H1 (cell line): Measurements from ENCODE around the gene C12orf43. TPM values are rescaled to one million over a fixed set of nuclear protein-coding genes. Genes with fewer than 3 reads are reported as not detected.

ENCODE experiments used
- CTCF ChIA-PET: fragments of 300-600 bp; sonication (Branson Sonifier 250); formaldehyde crosslinking; loops from one replicate; lab custom pipeline; 2021; ENCODE audit not compliant: partially characterized antibody; lab: Charles Lee
- POLR2A ChIA-PET: fragments of 300-600 bp; sonication (Branson Sonifier 250); formaldehyde crosslinking; loops from one replicate; lab custom pipeline; 2021; ENCODE audit warnings: inconsistent platforms; ENCODE audit not compliant: partially characterized antibody; lab: Charles Lee
- DNase-seq, 2 experiments: peaks; one replicate each; pipeline versions ENCODE4 v3.0.0 to v3.0.0-alpha.2; 2010 to 2022; ENCODE audit warnings: low spot score in 2 of 2, low read depth in 1 of 2, mixed read lengths in 1 of 2
- FAIRE-seq: peaks from 2 replicates; lab custom pipeline; 2011; peaks lifted over from hg19 to GRCh38; lab: Jason Lieb, UNC
- H2AFZ ChIP-seq: 2 replicates; pipeline ENCODE4 v1.8.1; 2012; ENCODE audit warnings: low read length, inconsistent platforms
- H2AK5ac ChIP-seq: 2 replicates; pipeline ENCODE4 v1.6.1; 2013; ENCODE audit warnings: low read depth, low read length
- H2BK120ac ChIP-seq: replicated peaks from 2 replicates; pipeline ENCODE3; 2013; ENCODE audit warnings: low read depth, low read length, inconsistent platforms
- H2BK12ac ChIP-seq: 2 replicates; pipeline ENCODE4 v1.6.1; 2013; ENCODE audit warnings: low read depth, low read length
- H2BK15ac ChIP-seq: 2 replicates; pipeline ENCODE4 v1.6.1; 2013; ENCODE audit warnings: low read length
- H2BK20ac ChIP-seq: 2 replicates; pipeline ENCODE4 v1.6.1; 2013; ENCODE audit warnings: low read length
- H2BK5ac ChIP-seq: 2 replicates; pipeline ENCODE4 v1.6.1; 2013; ENCODE audit warnings: low read depth, low read length
- H3K14ac ChIP-seq: 2 replicates; pipeline ENCODE4 v1.6.1; 2013; ENCODE audit warnings: inconsistent platforms; ENCODE audit not compliant: insufficient read length
- H3K18ac ChIP-seq: 2 replicates; pipeline ENCODE4 v1.6.1; 2013; ENCODE audit warnings: low read length; ENCODE audit errors: extremely low read depth
- H3K23ac ChIP-seq: 2 replicates; pipeline ENCODE4 v1.6.1; 2013; ENCODE audit warnings: inconsistent platforms; ENCODE audit not compliant: insufficient read length
- H3K23me2 ChIP-seq: 2 replicates; pipeline ENCODE4 v1.6.1; 2013; ENCODE audit warnings: low read depth, low read length
- H3K27ac ChIP-seq: 2 replicates; pipeline ENCODE4 v1.6.1; 2011; ENCODE audit warnings: low read depth, low read length, inconsistent platforms
- H3K27me3 ChIP-seq, 4 experiments: replicated peaks in 1 of 4; 1 replicate in 1 of 4; 2 replicates in 3 of 4; pipeline versions ENCODE4 v1.6.1 to v1.8.1; 2011 to 2013; ENCODE audit warnings: low read length in 3 of 4, mild to moderate bottlenecking in 3 of 4, inconsistent platforms in 2 of 4, mixed read lengths in 2 of 4, moderate library complexity in 1 of 4; ENCODE audit not compliant: control insufficient read depth in 3 of 4, insufficient read depth in 3 of 4; ENCODE audit errors: extremely low read depth in 1 of 4
- H3K36me3 ChIP-seq, 4 experiments: 2 replicates each; pipeline versions ENCODE4 v1.6.1 to v1.8.1; 2011 to 2013; ENCODE audit warnings: mild to moderate bottlenecking in 4 of 4, low read length in 3 of 4, moderate library complexity in 2 of 4, control low read depth in 1 of 4, inconsistent platforms in 1 of 4; ENCODE audit not compliant: insufficient read depth in 4 of 4, control insufficient read depth in 2 of 4
- H3K4ac ChIP-seq: replicated peaks from 2 replicates; pipeline ENCODE3; 2013; ENCODE audit warnings: low read length, low read depth, mixed read lengths, inconsistent platforms; ENCODE audit not compliant: insufficient read length
- H3K4me1 ChIP-seq, 4 experiments: replicated peaks in 1 of 4; 1 replicate in 1 of 4; 2 replicates in 3 of 4; pipeline versions ENCODE4 v1.6.1 to v1.8.1; 2011 to 2013; ENCODE audit warnings: low read length in 3 of 4, inconsistent platforms in 2 of 4, mixed read lengths in 1 of 4; ENCODE audit not compliant: insufficient read depth in 4 of 4, control insufficient read depth in 3 of 4
- H3K4me2 ChIP-seq, 2 experiments: 2 replicates each; pipeline versions ENCODE4 v1.6.1 to v1.8.1; 2011 to 2013; ENCODE audit warnings: low read depth in 2 of 2, low read length in 2 of 2, control low read depth in 1 of 2, inconsistent platforms in 1 of 2, mild to moderate bottlenecking in 1 of 2; ENCODE audit not compliant: insufficient read depth in 1 of 2
- H3K4me3 ChIP-seq, 4 experiments: fragments of 200-600, 300-600 bp in 1 of 4; sonication (generic), shearing (Covaris generic), sonication (Bioruptor Twin) in 1 of 4; 2 replicates each; pipeline versions ENCODE4 v1.5.1 to v1.8.1; 2011 to 2016; ENCODE audit warnings: low read length in 4 of 4, low read depth in 3 of 4, control low read depth in 2 of 4, inconsistent platforms in 2 of 4, mild to moderate bottlenecking in 2 of 4, mixed read lengths in 1 of 4, moderate library complexity in 1 of 4; ENCODE audit not compliant: insufficient read depth in 2 of 4; ENCODE audit errors: extremely low read depth in 1 of 4
- H3K56ac ChIP-seq: replicated peaks from 2 replicates; pipeline ENCODE3; 2013; ENCODE audit warnings: low read depth, mild to moderate bottlenecking, mixed read lengths, low read length, inconsistent platforms; ENCODE audit not compliant: insufficient read length
- H3K79me1 ChIP-seq: 2 replicates; pipeline ENCODE4 v1.6.1; 2013; ENCODE audit warnings: low read depth, low read length, control low read depth
- H3K79me2 ChIP-seq, 2 experiments: 2 replicates each; pipeline versions ENCODE4 v1.6.1 to v1.8.1; 2012 to 2013; ENCODE audit warnings: low read length in 2 of 2, mild to moderate bottlenecking in 2 of 2, inconsistent platforms in 1 of 2; ENCODE audit not compliant: insufficient read depth in 2 of 2, control insufficient read depth in 1 of 2
- H3K9ac ChIP-seq, 4 experiments: replicated peaks in 1 of 4; 1 replicate in 1 of 4; 2 replicates in 3 of 4; pipeline versions ENCODE4 v1.6.1 to v1.8.1; 2011 to 2013; ENCODE audit warnings: low read depth in 3 of 4, low read length in 3 of 4, control low read depth in 2 of 4, mild to moderate bottlenecking in 2 of 4, moderate library complexity in 2 of 4, inconsistent platforms in 1 of 4; ENCODE audit errors: extremely low read depth in 1 of 4
- H3K9me3 ChIP-seq, 2 experiments: 2 replicates each; pipeline versions ENCODE4 v1.6.1 to v1.8.1; 2012 to 2013; ENCODE audit warnings: mild to moderate bottlenecking in 2 of 2, moderate library complexity in 2 of 2, control low read depth in 1 of 2, inconsistent platforms in 1 of 2, low read depth in 1 of 2, low read length in 1 of 2, mixed read lengths in 1 of 2; ENCODE audit not compliant: insufficient read depth in 2 of 2
- H4K20me1 ChIP-seq, 2 experiments: replicated peaks in 1 of 2; 2 replicates each; pipeline versions ENCODE3 to v1.8.1; 2011 to 2013; ENCODE audit warnings: inconsistent platforms in 2 of 2, low read length in 2 of 2, mild to moderate bottlenecking in 1 of 2; ENCODE audit not compliant: insufficient read depth in 2 of 2, control insufficient read depth in 1 of 2
- H4K5ac ChIP-seq: 2 replicates; pipeline ENCODE4 v1.6.1; 2013; ENCODE audit warnings: low read length, low read depth, mixed read lengths, inconsistent platforms; ENCODE audit not compliant: insufficient read length
- H4K8ac ChIP-seq: 2 replicates; pipeline ENCODE4 v1.8.0; 2013; ENCODE audit warnings: mild to moderate bottlenecking, moderate library complexity, low read length, inconsistent platforms; ENCODE audit not compliant: insufficient read depth; ENCODE audit errors: extremely low read depth
- H4K91ac ChIP-seq: replicated peaks from 2 replicates; pipeline ENCODE3; 2013; ENCODE audit warnings: low read length, mixed read lengths, inconsistent platforms; ENCODE audit not compliant: insufficient read length
- CBX8 ChIP-seq: fragments of 300-800, 300-1000 bp; sonication (generic); IDR thresholded peaks from 2 replicates; pipeline ENCODE4 v1.7.1; 2016; ENCODE audit warnings: low read depth, low read length, borderline replicate concordance
- WGBS, 2 experiments: shearing (Covaris generic) in 1 of 2; methylation state at CpG; one replicate each; pipeline versions ENCODE4 v1.1.6 to v1.1.7; 2013 to 2015; ENCODE audit warnings: low lambda C conversion rate in 2 of 2, mixed read lengths in 2 of 2, inconsistent platforms in 1 of 2, low coverage in 1 of 2, missing lambda C conversion rate in 1 of 2; ENCODE audit not compliant: insufficient replicate concordance in 2 of 2, insufficient coverage in 1 of 2, insufficient read length in 1 of 2; ENCODE audit errors: extremely low coverage in 1 of 2, missing lambda C conversion rate in 1 of 2; 5-methylcytosine and 5-hydroxymethylcytosine counted together
- polyA plus RNA-seq, 7 experiments: library from polyadenylated mRNA; depleted of rRNA in 3 of 7; stranded (reverse) in 5 of 7; unstranded in 2 of 7; fragments of >200 nt in 5 of 7; fragments of 200-250 nt in 2 of 7; gene quantifications; 1 replicate in 5 of 7; 2 replicates in 1 of 7; 4 replicates in 1 of 7; pipeline versions ENCODE4 v1.2.1 to v1.2.3, GENCODE V29; 2011 to 2013; ENCODE audit warnings: missing spikeins in 2 of 7, mixed read lengths in 2 of 7
- total RNA-seq: library from RNA; stranded (reverse); fragmentation: NEBNext Ultra II Directional; extraction: Animal tissue kit (Norgen Biotek cat#: 25700); gene quantifications from 2 replicates; pipeline ENCODE4 v1.2.1, GENCODE V29; 2021

C12orf43 gene
- total and polyA plus RNA-seq, 2 of the 8 experiments (the other 6 are each of a cell fraction or from before 2014, with no cell fraction given), result 9.2 to 22.3 TPM

DNA sequence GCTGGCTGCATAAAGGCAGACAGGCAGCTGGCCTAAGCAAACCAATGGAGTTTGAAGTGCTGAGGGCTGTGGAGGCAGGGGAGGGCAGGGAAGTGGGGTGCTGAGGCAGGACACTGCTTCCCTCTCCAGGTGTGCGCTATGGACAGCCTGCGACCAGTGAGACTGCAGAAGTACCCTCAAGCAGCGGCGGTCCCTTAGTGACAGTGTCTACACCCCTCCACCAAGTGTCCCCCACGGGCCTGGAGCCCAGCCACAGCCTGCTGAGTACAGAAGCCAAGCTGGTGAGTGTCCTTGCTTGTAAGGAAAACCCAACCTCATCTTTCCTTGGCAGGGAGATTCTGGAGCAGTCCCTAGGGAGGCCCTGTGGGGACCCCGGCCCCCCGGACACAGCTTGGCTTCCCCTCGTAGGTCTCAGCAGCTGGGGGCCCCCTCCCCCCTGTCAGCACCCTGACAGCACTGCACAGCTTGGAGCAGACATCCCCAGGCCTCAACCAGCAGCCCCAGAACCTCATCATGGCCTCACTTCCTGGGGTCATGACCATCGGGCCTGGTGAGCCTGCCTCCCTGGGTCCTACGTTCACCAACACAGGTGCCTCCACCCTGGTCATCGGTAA, 20.0 kb downstream of the C12orf43 start:
- Histone ChIP-seq H3K36me3 (no peaks in the 10 kb centered on the region; a peak in 1 of 8 replicates), H3K4me3 (no peak overlapping the region), H4K5ac (no peak overlapping the region), H3K27ac (no peak overlapping the region), H2AFZ (no peak overlapping the region), H3K23ac (no peak overlapping the region), H3K23me2 (peaks cover 16% of the 10 kb centered on the region; the same call in 1 of the 2 replicates), H4K91ac (no peak overlapping the region), H2BK5ac (no peak overlapping the region), H3K4me1 (peaks cover 2 to 6% (median 3%) of the 10 kb centered on the region in 4 experiments; a peak in 6 of 7 replicates), H3K14ac (no peak overlapping the region), H3K56ac (no peak overlapping the region), H2BK12ac (peak overlapping the region; percentile 17; the same call in 1 of the 2 replicates), H3K27me3 (no peaks in the 10 kb centered on the region), H2BK15ac (0 out of 2 replicates have a peak overlapping the region, but pooled peaks have one; percentile 61), H3K4me2 (no peak overlapping the region), H3K9ac (no peak overlapping the region), H4K8ac (no peak overlapping the region), H4K20me1 (peaks cover 0 to 5% of the 10 kb centered on the region in 2 experiments), H2BK20ac (no peak overlapping the region), H3K9me3 (no peaks in the 10 kb centered on the region), H2AK5ac (0 out of 2 replicates have a peak overlapping the region, but pooled peaks have one; percentile 39), H3K18ac (no peak overlapping the region), H2BK120ac (no peak overlapping the region), H3K79me1 (no peaks in the 10 kb centered on the region), H3K4ac (no peak overlapping the region), H3K79me2 (no peaks in the 10 kb centered on the region)
- ChIA-PET POLR2A (interaction anchor here (0.6 to 2.8 kb wide), 4 partner anchors 15 to 1163 kb away, joined by 3 to 8 read pairs (median 4); partner anchors contain the start of gene HNF1A), CTCF (interaction anchor here (0.5 to 2.7 kb wide), 3 partner anchors 9 to 151 kb away, joined by 3 to 9 read pairs (median 8); no protein-coding TSS in a partner anchor)
- no peak for DNase-seq
- FAIRE-seq, result no peak
- WGBS, 2 experiments, result 92% methylated on average over 9 of the region's 11 CpGs; no CpG with 5 or more reads in 1 of the 2 experiments
- TF ChIP-seq CBX8, result no peak
